H1 (cell line): ENCODE results near the gene BHLHE23. TPM values are rescaled to one million over a fixed set of nuclear protein-coding genes. Genes with fewer than 3 reads are reported as not detected.

Source experiments
- CTCF ChIA-PET: fragments of 300-600 bp; sonication (Branson Sonifier 250); formaldehyde crosslinking; loops from one replicate; lab custom pipeline; 2021; ENCODE audit not compliant: partially characterized antibody; lab: Charles Lee
- POLR2A ChIA-PET: fragments of 300-600 bp; sonication (Branson Sonifier 250); formaldehyde crosslinking; loops from one replicate; lab custom pipeline; 2021; ENCODE audit warnings: inconsistent platforms; ENCODE audit not compliant: partially characterized antibody; lab: Charles Lee
- DNase-seq, 2 experiments: peaks; one replicate each; pipeline versions ENCODE4 v3.0.0 to v3.0.0-alpha.2; 2010 to 2022; ENCODE audit warnings: low spot score in 2 of 2, low read depth in 1 of 2, mixed read lengths in 1 of 2
- FAIRE-seq: peaks from 2 replicates; lab custom pipeline; 2011; peaks lifted over from hg19 to GRCh38; lab: Jason Lieb, UNC
- H2AFZ ChIP-seq: 2 replicates; pipeline ENCODE4 v1.8.1; 2012; ENCODE audit warnings: low read length, inconsistent platforms
- H2AK5ac ChIP-seq: 2 replicates; pipeline ENCODE4 v1.6.1; 2013; ENCODE audit warnings: low read depth, low read length
- H2BK120ac ChIP-seq: replicated peaks from 2 replicates; pipeline ENCODE3; 2013; ENCODE audit warnings: low read depth, low read length, inconsistent platforms
- H2BK12ac ChIP-seq: 2 replicates; pipeline ENCODE4 v1.6.1; 2013; ENCODE audit warnings: low read depth, low read length
- H2BK15ac ChIP-seq: 2 replicates; pipeline ENCODE4 v1.6.1; 2013; ENCODE audit warnings: low read length
- H2BK20ac ChIP-seq: 2 replicates; pipeline ENCODE4 v1.6.1; 2013; ENCODE audit warnings: low read length
- H2BK5ac ChIP-seq: 2 replicates; pipeline ENCODE4 v1.6.1; 2013; ENCODE audit warnings: low read depth, low read length
- H3K14ac ChIP-seq: 2 replicates; pipeline ENCODE4 v1.6.1; 2013; ENCODE audit warnings: inconsistent platforms; ENCODE audit not compliant: insufficient read length
- H3K18ac ChIP-seq: 2 replicates; pipeline ENCODE4 v1.6.1; 2013; ENCODE audit warnings: low read length; ENCODE audit errors: extremely low read depth
- H3K23ac ChIP-seq: 2 replicates; pipeline ENCODE4 v1.6.1; 2013; ENCODE audit warnings: inconsistent platforms; ENCODE audit not compliant: insufficient read length
- H3K23me2 ChIP-seq: 2 replicates; pipeline ENCODE4 v1.6.1; 2013; ENCODE audit warnings: low read depth, low read length
- H3K27ac ChIP-seq: 2 replicates; pipeline ENCODE4 v1.6.1; 2011; ENCODE audit warnings: low read depth, low read length, inconsistent platforms
- H3K27me3 ChIP-seq, 4 experiments: replicated peaks in 1 of 4; 1 replicate in 1 of 4; 2 replicates in 3 of 4; pipeline versions ENCODE4 v1.6.1 to v1.8.1; 2011 to 2013; ENCODE audit warnings: low read length in 3 of 4, mild to moderate bottlenecking in 3 of 4, inconsistent platforms in 2 of 4, mixed read lengths in 2 of 4, moderate library complexity in 1 of 4; ENCODE audit not compliant: control insufficient read depth in 3 of 4, insufficient read depth in 3 of 4; ENCODE audit errors: extremely low read depth in 1 of 4
- H3K36me3 ChIP-seq, 4 experiments: 2 replicates each; pipeline versions ENCODE4 v1.6.1 to v1.8.1; 2011 to 2013; ENCODE audit warnings: mild to moderate bottlenecking in 4 of 4, low read length in 3 of 4, moderate library complexity in 2 of 4, control low read depth in 1 of 4, inconsistent platforms in 1 of 4; ENCODE audit not compliant: insufficient read depth in 4 of 4, control insufficient read depth in 2 of 4
- H3K4ac ChIP-seq: replicated peaks from 2 replicates; pipeline ENCODE3; 2013; ENCODE audit warnings: low read length, low read depth, mixed read lengths, inconsistent platforms; ENCODE audit not compliant: insufficient read length
- H3K4me1 ChIP-seq, 4 experiments: replicated peaks in 1 of 4; 1 replicate in 1 of 4; 2 replicates in 3 of 4; pipeline versions ENCODE4 v1.6.1 to v1.8.1; 2011 to 2013; ENCODE audit warnings: low read length in 3 of 4, inconsistent platforms in 2 of 4, mixed read lengths in 1 of 4; ENCODE audit not compliant: insufficient read depth in 4 of 4, control insufficient read depth in 3 of 4
- H3K4me2 ChIP-seq, 2 experiments: 2 replicates each; pipeline versions ENCODE4 v1.6.1 to v1.8.1; 2011 to 2013; ENCODE audit warnings: low read depth in 2 of 2, low read length in 2 of 2, control low read depth in 1 of 2, inconsistent platforms in 1 of 2, mild to moderate bottlenecking in 1 of 2; ENCODE audit not compliant: insufficient read depth in 1 of 2
- H3K4me3 ChIP-seq, 4 experiments: fragments of 200-600, 300-600 bp in 1 of 4; sonication (generic), shearing (Covaris generic), sonication (Bioruptor Twin) in 1 of 4; 2 replicates each; pipeline versions ENCODE4 v1.5.1 to v1.8.1; 2011 to 2016; ENCODE audit warnings: low read length in 4 of 4, low read depth in 3 of 4, control low read depth in 2 of 4, inconsistent platforms in 2 of 4, mild to moderate bottlenecking in 2 of 4, mixed read lengths in 1 of 4, moderate library complexity in 1 of 4; ENCODE audit not compliant: insufficient read depth in 2 of 4; ENCODE audit errors: extremely low read depth in 1 of 4
- H3K56ac ChIP-seq: replicated peaks from 2 replicates; pipeline ENCODE3; 2013; ENCODE audit warnings: low read depth, mild to moderate bottlenecking, mixed read lengths, low read length, inconsistent platforms; ENCODE audit not compliant: insufficient read length
- H3K79me1 ChIP-seq: 2 replicates; pipeline ENCODE4 v1.6.1; 2013; ENCODE audit warnings: low read depth, low read length, control low read depth
- H3K79me2 ChIP-seq, 2 experiments: 2 replicates each; pipeline versions ENCODE4 v1.6.1 to v1.8.1; 2012 to 2013; ENCODE audit warnings: low read length in 2 of 2, mild to moderate bottlenecking in 2 of 2, inconsistent platforms in 1 of 2; ENCODE audit not compliant: insufficient read depth in 2 of 2, control insufficient read depth in 1 of 2
- H3K9ac ChIP-seq, 4 experiments: replicated peaks in 1 of 4; 1 replicate in 1 of 4; 2 replicates in 3 of 4; pipeline versions ENCODE4 v1.6.1 to v1.8.1; 2011 to 2013; ENCODE audit warnings: low read depth in 3 of 4, low read length in 3 of 4, control low read depth in 2 of 4, mild to moderate bottlenecking in 2 of 4, moderate library complexity in 2 of 4, inconsistent platforms in 1 of 4; ENCODE audit errors: extremely low read depth in 1 of 4
- H3K9me3 ChIP-seq, 2 experiments: 2 replicates each; pipeline versions ENCODE4 v1.6.1 to v1.8.1; 2012 to 2013; ENCODE audit warnings: mild to moderate bottlenecking in 2 of 2, moderate library complexity in 2 of 2, control low read depth in 1 of 2, inconsistent platforms in 1 of 2, low read depth in 1 of 2, low read length in 1 of 2, mixed read lengths in 1 of 2; ENCODE audit not compliant: insufficient read depth in 2 of 2
- H4K20me1 ChIP-seq, 2 experiments: replicated peaks in 1 of 2; 2 replicates each; pipeline versions ENCODE3 to v1.8.1; 2011 to 2013; ENCODE audit warnings: inconsistent platforms in 2 of 2, low read length in 2 of 2, mild to moderate bottlenecking in 1 of 2; ENCODE audit not compliant: insufficient read depth in 2 of 2, control insufficient read depth in 1 of 2
- H4K5ac ChIP-seq: 2 replicates; pipeline ENCODE4 v1.6.1; 2013; ENCODE audit warnings: low read length, low read depth, mixed read lengths, inconsistent platforms; ENCODE audit not compliant: insufficient read length
- H4K8ac ChIP-seq: 2 replicates; pipeline ENCODE4 v1.8.0; 2013; ENCODE audit warnings: mild to moderate bottlenecking, moderate library complexity, low read length, inconsistent platforms; ENCODE audit not compliant: insufficient read depth; ENCODE audit errors: extremely low read depth
- H4K91ac ChIP-seq: replicated peaks from 2 replicates; pipeline ENCODE3; 2013; ENCODE audit warnings: low read length, mixed read lengths, inconsistent platforms; ENCODE audit not compliant: insufficient read length
- EZH2 ChIP-seq: fragments of 200-600 bp; sonication (generic); IDR thresholded peaks from 2 replicates; pipeline ENCODE4 v1.7.1; 2012; ENCODE audit warnings: low read depth, mild to moderate bottlenecking, moderate library complexity, low read length, inconsistent platforms; ENCODE audit not compliant: severe bottlenecking
- POLR2A ChIP-seq, 2 experiments: IDR thresholded peaks; 1 replicate in 1 of 2; 2 replicates in 1 of 2; pipeline ENCODE4 v1.6.1; 2011; ENCODE audit warnings: low read depth in 2 of 2, low read length in 2 of 2, mild to moderate bottlenecking in 2 of 2; ENCODE audit errors: control extremely low read depth in 1 of 2
- RFX5 ChIP-seq: IDR thresholded peaks from 2 replicates; pipeline ENCODE4 v1.6.1; 2011; ENCODE audit warnings: low read depth, low read length, improper control_type of control experiment, borderline replicate concordance
- WGBS, 2 experiments: shearing (Covaris generic) in 1 of 2; methylation state at CpG; one replicate each; pipeline versions ENCODE4 v1.1.6 to v1.1.7; 2013 to 2015; ENCODE audit warnings: low lambda C conversion rate in 2 of 2, mixed read lengths in 2 of 2, inconsistent platforms in 1 of 2, low coverage in 1 of 2, missing lambda C conversion rate in 1 of 2; ENCODE audit not compliant: insufficient replicate concordance in 2 of 2, insufficient coverage in 1 of 2, insufficient read length in 1 of 2; ENCODE audit errors: extremely low coverage in 1 of 2, missing lambda C conversion rate in 1 of 2; 5-methylcytosine and 5-hydroxymethylcytosine counted together
- polyA plus RNA-seq, 7 experiments: library from polyadenylated mRNA; depleted of rRNA in 3 of 7; stranded (reverse) in 5 of 7; unstranded in 2 of 7; fragments of >200 nt in 5 of 7; fragments of 200-250 nt in 2 of 7; gene quantifications; 1 replicate in 5 of 7; 2 replicates in 1 of 7; 4 replicates in 1 of 7; pipeline versions ENCODE4 v1.2.1 to v1.2.3, GENCODE V29; 2011 to 2013; ENCODE audit warnings: missing spikeins in 2 of 7, mixed read lengths in 2 of 7
- total RNA-seq: library from RNA; stranded (reverse); fragmentation: NEBNext Ultra II Directional; extraction: Animal tissue kit (Norgen Biotek cat#: 25700); gene quantifications from 2 replicates; pipeline ENCODE4 v1.2.1, GENCODE V29; 2021

BHLHE23 gene
- total and polyA plus RNA-seq, 2 of the 8 experiments (the other 6 are each of a cell fraction or from before 2014, with no cell fraction given): 0.47 TPM; not detected in 1

DNA sequence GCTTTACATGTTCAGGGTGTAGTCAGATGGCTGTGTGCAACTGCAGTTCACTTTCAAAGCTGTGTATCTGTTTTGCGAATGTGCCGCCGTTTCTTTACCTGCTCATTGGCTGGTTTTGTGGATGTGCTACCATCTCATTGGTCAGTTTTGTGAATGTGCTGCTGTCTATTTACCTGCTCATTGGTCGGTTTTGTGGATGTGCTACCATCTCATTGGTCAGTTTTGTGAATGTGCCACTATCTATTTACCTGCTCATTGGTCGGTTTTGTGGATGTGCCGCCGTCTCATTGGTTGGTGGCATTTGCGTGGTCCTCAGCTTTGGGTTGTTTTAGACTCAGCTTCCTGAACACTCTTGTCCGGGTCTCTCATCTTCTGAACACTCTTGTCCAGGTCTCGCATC is 40.5 kb upstream of the BHLHE23 start:
- ChIA-PET CTCF (interaction anchor here (0.6 to 1.5 kb wide), 3 partner anchors 9 to 858 kb away, joined by 4 to 5 read pairs (median 4); no protein-coding TSS in a partner anchor), POLR2A (interaction anchor here (0.6 kb wide), 1 partner anchor 217 kb away, joined by 3 read pairs; no protein-coding TSS in a partner anchor)
- H4K8ac ChIP-seq: no peak overlapping the region
- no peaks in the 10 kb centered on the region for H4K20me1 ChIP-seq
- H3K14ac ChIP-seq: no peak overlapping the region
- no peaks in the 10 kb centered on the region for H3K23me2 ChIP-seq
- H3K4ac ChIP-seq: no peak overlapping the region
- H3K56ac ChIP-seq: no peak overlapping the region
- no peak overlapping the region for H3K4me2 ChIP-seq
- H4K91ac ChIP-seq: no peak overlapping the region
- no peaks in the 10 kb centered on the region for H3K4me1 ChIP-seq
- H3K23ac ChIP-seq: no peak overlapping the region
- H3K9ac ChIP-seq: no peak overlapping the region
- peaks cover 6 to 19% of the 10 kb centered on the region in 2 experiments; a peak in 1 of 4 replicates for H3K9me3 ChIP-seq
- H3K79me2 ChIP-seq: no peaks in the 10 kb centered on the region
- H2BK20ac ChIP-seq: no peak overlapping the region
- no peak overlapping the region for H2AFZ ChIP-seq
- no peak overlapping the region for H2BK5ac ChIP-seq
- H3K4me3 ChIP-seq: no peak overlapping the region
- no peaks in the 10 kb centered on the region for H3K79me1 ChIP-seq
- DNase-seq (no peak), FAIRE-seq (no peak)
- H2BK15ac ChIP-seq: no peak overlapping the region
- no peaks in the 10 kb centered on the region for H3K36me3 ChIP-seq
- TF ChIP-seq POLR2A (IDR thresholded peaks at IDR 0.05; ENCODE audit: control extremely low read depth in 1 of 2, low read depth in 2 of 2, low read length in 2 of 2) (no peak), EZH2 (no peak), RFX5 (no peak)
- H4K5ac ChIP-seq: no peak overlapping the region
- 93% methylated on average over 10 of the region's 10 CpGs; no CpG with 5 or more reads in 1 of the 2 experiments for WGBS, 2 experiments
- H3K18ac ChIP-seq: no peak overlapping the region
- H2AK5ac ChIP-seq: no peak overlapping the region
- H3K27ac ChIP-seq: no peak overlapping the region
- H3K27me3 ChIP-seq: no peaks in the 10 kb centered on the region
- no peak overlapping the region for H2BK12ac ChIP-seq
- no peak overlapping the region for H2BK120ac ChIP-seq
